ENCODE data around the gene CDKL1.

Gene CDKL1

DNA sequence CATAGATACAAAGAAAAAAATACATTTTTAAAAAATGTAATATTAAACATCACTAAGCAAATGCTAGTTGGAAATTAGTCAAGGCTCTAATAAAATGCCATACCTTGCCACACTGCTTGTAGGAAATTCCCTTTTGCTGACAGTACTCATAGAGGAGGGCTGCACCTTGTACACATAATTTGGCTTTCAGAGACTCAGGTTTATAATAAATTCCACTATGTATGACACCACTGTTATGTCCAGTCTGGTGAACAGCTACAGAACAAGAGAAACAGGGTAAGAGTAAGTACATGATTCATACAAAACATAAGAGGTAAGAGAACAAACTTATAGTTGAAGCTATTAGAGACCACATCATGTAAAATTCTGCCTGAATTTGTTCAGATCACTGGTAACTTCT lies 94.8 kb downstream of the CDKL1 start:
- H3K79me2 ChIP-seq (ENCODE audit: control insufficient read depth, low read length): peaks cover 45% of the 10 kb centered on the region
- no peaks in the 10 kb centered on the region for H3F3A ChIP-seq (ENCODE audit: control insufficient read depth, insufficient read depth)
- no peak overlapping the region for H3K27ac ChIP-seq (ENCODE audit: low read depth, low read length)
- H3K9me2 ChIP-seq (replicated peaks; ENCODE audit: control insufficient read depth, low read length): no peaks in the 10 kb centered on the region
- H3K4me1 ChIP-seq (ENCODE audit: control insufficient read depth, low read length): no peaks in the 10 kb centered on the region
- H3K36me3 ChIP-seq (ENCODE audit: control insufficient read depth, low read length): peaks cover 3% of the 10 kb centered on the region; the same call in 1 of the 2 replicates
- TF ChIP-seq, protein P1, sequence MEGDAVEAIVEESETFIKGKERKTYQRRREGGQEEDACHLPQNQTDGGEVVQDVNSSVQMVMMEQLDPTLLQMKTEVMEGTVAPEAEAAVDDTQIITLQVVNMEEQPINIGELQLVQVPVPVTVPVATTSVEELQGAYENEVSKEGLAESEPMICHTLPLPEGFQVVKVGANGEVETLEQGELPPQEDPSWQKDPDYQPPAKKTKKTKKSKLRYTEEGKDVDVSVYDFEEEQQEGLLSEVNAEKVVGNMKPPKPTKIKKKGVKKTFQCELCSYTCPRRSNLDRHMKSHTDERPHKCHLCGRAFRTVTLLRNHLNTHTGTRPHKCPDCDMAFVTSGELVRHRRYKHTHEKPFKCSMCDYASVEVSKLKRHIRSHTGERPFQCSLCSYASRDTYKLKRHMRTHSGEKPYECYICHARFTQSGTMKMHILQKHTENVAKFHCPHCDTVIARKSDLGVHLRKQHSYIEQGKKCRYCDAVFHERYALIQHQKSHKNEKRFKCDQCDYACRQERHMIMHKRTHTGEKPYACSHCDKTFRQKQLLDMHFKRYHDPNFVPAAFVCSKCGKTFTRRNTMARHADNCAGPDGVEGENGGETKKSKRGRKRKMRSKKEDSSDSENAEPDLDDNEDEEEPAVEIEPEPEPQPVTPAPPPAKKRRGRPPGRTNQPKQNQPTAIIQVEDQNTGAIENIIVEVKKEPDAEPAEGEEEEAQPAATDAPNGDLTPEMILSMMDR (IDR thresholded peaks at IDR 0.05; ENCODE audit: low read depth, low read length, poor library complexity, severe bottlenecking): no peak
- no peaks in the 10 kb centered on the region for H3K27me3 ChIP-seq (ENCODE audit: control insufficient read depth, low read length)
- no peaks in the 10 kb centered on the region for H3K9me3 ChIP-seq (ENCODE audit: control insufficient read depth, insufficient read depth, low read length)
- no peaks in the 10 kb centered on the region for H4K20me1 ChIP-seq (ENCODE audit: control insufficient read depth, insufficient read depth, low read depth, low read length)
- H3K4me3 ChIP-seq (ENCODE audit: low read length): no peak overlapping the region
- no peak overlapping the region for H3K4me2 ChIP-seq (ENCODE audit: low read length)

GRCh38 chr14:50299585-50299984 lies 97.1 kb downstream of the CDKL1 start:
- H3K9me2 ChIP-seq (replicated peaks; ENCODE audit: control insufficient read depth, low read length): no peaks in the 10 kb centered on the region
- TF ChIP-seq, protein P1 (IDR thresholded peaks at IDR 0.05; ENCODE audit: low read depth, low read length, poor library complexity, severe bottlenecking): no peak
- TF ChIP-seq EZH2phosphoT487 (IDR thresholded peaks at IDR 0.05; ENCODE audit: borderline replicate concordance, low read length): no peak
- no peaks in the 10 kb centered on the region for H3K27me3 ChIP-seq (ENCODE audit: control insufficient read depth, low read length)
- H3F3A ChIP-seq (ENCODE audit: control insufficient read depth, insufficient read depth): no peaks in the 10 kb centered on the region
- H3K79me2 ChIP-seq (ENCODE audit: control insufficient read depth, low read length): peaks cover 27% of the 10 kb centered on the region
- no peaks in the 10 kb centered on the region for H3K9me3 ChIP-seq (ENCODE audit: control insufficient read depth, insufficient read depth, low read length)
- H3K4me1 ChIP-seq (ENCODE audit: control insufficient read depth, low read length): no peaks in the 10 kb centered on the region
- no peak overlapping the region for H3K27ac ChIP-seq (ENCODE audit: low read depth, low read length)
- H3K36me3 ChIP-seq (ENCODE audit: control insufficient read depth, low read length): peaks cover 3% of the 10 kb centered on the region; the same call in 1 of the 2 replicates
- H3K4me2 ChIP-seq (ENCODE audit: low read length): no peak overlapping the region
- H3K4me3 ChIP-seq (ENCODE audit: low read length): no peak overlapping the region
- no peaks in the 10 kb centered on the region for H4K20me1 ChIP-seq (ENCODE audit: control insufficient read depth, insufficient read depth, low read depth, low read length)

DNA sequence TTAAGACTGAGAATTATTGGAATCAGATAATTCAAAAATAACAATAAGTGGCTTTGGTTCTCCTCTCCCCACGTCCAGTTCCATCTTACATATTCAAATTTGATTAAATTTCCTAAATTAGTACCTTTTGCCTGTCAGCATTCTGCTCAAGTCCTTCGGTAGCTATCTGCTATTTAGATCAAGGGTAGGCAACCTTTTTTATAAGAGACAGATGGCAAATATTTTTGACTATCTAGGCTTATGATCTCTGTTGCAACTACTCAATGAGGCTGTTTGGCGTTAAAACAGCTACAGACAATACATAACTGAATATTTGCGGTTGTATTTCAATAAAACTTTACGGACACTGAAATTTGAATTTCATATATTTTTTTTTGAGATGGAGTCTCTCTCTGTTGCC lies 106.4 kb downstream of the CDKL1 start:
- Histone ChIP-seq H3K79me2 (ENCODE audit: control insufficient read depth, low read length) (no peaks in the 10 kb centered on the region), H3K4me1 (ENCODE audit: control insufficient read depth, low read length) (no peaks in the 10 kb centered on the region), H3F3A (ENCODE audit: control insufficient read depth, insufficient read depth) (no peaks in the 10 kb centered on the region), H3K27me3 (ENCODE audit: control insufficient read depth, low read length) (no peaks in the 10 kb centered on the region), H3K27ac (ENCODE audit: low read depth, low read length) (no peak overlapping the region), H3K36me3 (ENCODE audit: control insufficient read depth, low read length) (peaks cover 14% of the 10 kb centered on the region), H4K20me1 (ENCODE audit: control insufficient read depth, insufficient read depth, low read depth, low read length) (no peaks in the 10 kb centered on the region), H3K4me3 (ENCODE audit: low read length) (no peak overlapping the region), H3K4me2 (ENCODE audit: low read length) (no peak overlapping the region), H3K9me2 (replicated peaks; ENCODE audit: control insufficient read depth, low read length) (no peaks in the 10 kb centered on the region), H3K9me3 (ENCODE audit: control insufficient read depth, insufficient read depth, low read length) (no peaks in the 10 kb centered on the region)
- TF ChIP-seq, protein P1 (IDR thresholded peaks at IDR 0.05; ENCODE audit: low read depth, low read length, poor library complexity, severe bottlenecking): no peak
- no peak for TF ChIP-seq EZH2phosphoT487 (IDR thresholded peaks at IDR 0.05; ENCODE audit: borderline replicate concordance, low read length)

DNA sequence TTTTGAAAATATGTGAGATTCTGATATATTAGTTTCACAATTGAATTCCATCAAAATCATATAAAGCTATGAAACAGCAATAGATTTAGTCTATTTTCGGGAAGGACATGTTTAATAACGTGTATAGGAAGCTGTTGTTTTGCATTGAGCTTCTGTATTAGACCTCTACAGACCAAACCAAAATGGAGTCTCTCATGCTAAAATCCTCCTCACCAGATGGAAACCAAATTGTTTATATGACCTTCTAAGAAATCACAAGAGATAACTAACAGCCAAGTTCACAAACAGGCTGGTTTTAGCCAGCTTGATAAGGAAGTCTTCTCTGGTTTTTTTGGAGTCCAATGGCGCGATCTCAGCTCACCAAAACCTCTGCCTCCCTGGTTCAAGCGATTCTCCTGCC lies 108.5 kb downstream of the CDKL1 start:
- H3K4me3 ChIP-seq (ENCODE audit: low read length): no peak overlapping the region
- H4K20me1 ChIP-seq (ENCODE audit: control insufficient read depth, insufficient read depth, low read depth, low read length): no peaks in the 10 kb centered on the region
- H3K36me3 ChIP-seq (ENCODE audit: control insufficient read depth, low read length): peaks cover 9% of the 10 kb centered on the region
- TF ChIP-seq, protein P1 (IDR thresholded peaks at IDR 0.05; ENCODE audit: low read depth, low read length, poor library complexity, severe bottlenecking): no peak
- no peak for TF ChIP-seq EZH2phosphoT487 (IDR thresholded peaks at IDR 0.05; ENCODE audit: borderline replicate concordance, low read length)
- no peaks in the 10 kb centered on the region for H3K4me1 ChIP-seq (ENCODE audit: control insufficient read depth, low read length)
- H3K27me3 ChIP-seq (ENCODE audit: control insufficient read depth, low read length): no peaks in the 10 kb centered on the region
- H3K4me2 ChIP-seq (ENCODE audit: low read length): no peak overlapping the region
- no peaks in the 10 kb centered on the region for H3K79me2 ChIP-seq (ENCODE audit: control insufficient read depth, low read length)
- H3K27ac ChIP-seq (ENCODE audit: low read depth, low read length): no peak overlapping the region
- H3F3A ChIP-seq (ENCODE audit: control insufficient read depth, insufficient read depth): no peaks in the 10 kb centered on the region
- H3K9me2 ChIP-seq (replicated peaks; ENCODE audit: control insufficient read depth, low read length): no peaks in the 10 kb centered on the region
- H3K9me3 ChIP-seq (ENCODE audit: control insufficient read depth, insufficient read depth, low read length): no peaks in the 10 kb centered on the region
